ENCODE measurements around the gene DAGLB. TPM values are rescaled to one million over a fixed set of nuclear protein-coding genes. Genes with fewer than 3 reads are reported as not detected.
A peak's percentile ranks its signal among the peaks of the same experiment; 100 is the strongest.

DAGLB gene
- total RNA-seq, 1 experiment from 2014 or later: 22.3 TPM

- Histone ChIP-seq H3K36me3 (ENCODE audit: control insufficient read depth, insufficient read depth, low read length) (peaks cover 11% of the 10 kb centered on the region; the same call in 1 of the 2 replicates), H3K9me3 (ENCODE audit: control insufficient read depth, insufficient read depth, low read depth, low read length) (no peaks in the 10 kb centered on the region; the same call in 1 of the 2 replicates), H3K27ac (ENCODE audit: low read length) (no peak overlapping the region), H3K4me1 (ENCODE audit: control insufficient read depth, insufficient read depth, low read length) (no peaks in the 10 kb centered on the region), H3K4me3 (ENCODE audit: low read depth in 2 of 2, low read length in 2 of 2) (no peak overlapping the region), H3K27me3 (ENCODE audit: control insufficient read depth, insufficient read depth, low read length) (no peaks in the 10 kb centered on the region)
- no peak for ATAC-seq
- TF ChIP-seq, protein P1, sequence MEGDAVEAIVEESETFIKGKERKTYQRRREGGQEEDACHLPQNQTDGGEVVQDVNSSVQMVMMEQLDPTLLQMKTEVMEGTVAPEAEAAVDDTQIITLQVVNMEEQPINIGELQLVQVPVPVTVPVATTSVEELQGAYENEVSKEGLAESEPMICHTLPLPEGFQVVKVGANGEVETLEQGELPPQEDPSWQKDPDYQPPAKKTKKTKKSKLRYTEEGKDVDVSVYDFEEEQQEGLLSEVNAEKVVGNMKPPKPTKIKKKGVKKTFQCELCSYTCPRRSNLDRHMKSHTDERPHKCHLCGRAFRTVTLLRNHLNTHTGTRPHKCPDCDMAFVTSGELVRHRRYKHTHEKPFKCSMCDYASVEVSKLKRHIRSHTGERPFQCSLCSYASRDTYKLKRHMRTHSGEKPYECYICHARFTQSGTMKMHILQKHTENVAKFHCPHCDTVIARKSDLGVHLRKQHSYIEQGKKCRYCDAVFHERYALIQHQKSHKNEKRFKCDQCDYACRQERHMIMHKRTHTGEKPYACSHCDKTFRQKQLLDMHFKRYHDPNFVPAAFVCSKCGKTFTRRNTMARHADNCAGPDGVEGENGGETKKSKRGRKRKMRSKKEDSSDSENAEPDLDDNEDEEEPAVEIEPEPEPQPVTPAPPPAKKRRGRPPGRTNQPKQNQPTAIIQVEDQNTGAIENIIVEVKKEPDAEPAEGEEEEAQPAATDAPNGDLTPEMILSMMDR (IDR thresholded peaks at IDR 0.05): no peak
- TF ChIP-seq TCF7L2 (IDR thresholded peaks at IDR 0.05; ENCODE audit: low read depth, low read length): no peak
- no peak for TF ChIP-seq SIN3A (IDR thresholded peaks at IDR 0.05; ENCODE audit: borderline replicate concordance, insufficient read depth, low read depth, low read length)
- no peak for TF ChIP-seq POLR2AphosphoS5 (IDR thresholded peaks at IDR 0.05; ENCODE audit: low read depth, low read length)
- TF ChIP-seq REST (IDR thresholded peaks at IDR 0.05; ENCODE audit: insufficient read depth in 1 of 2, low read depth in 2 of 2, low read length in 1 of 2): no peak
- in situ Hi-C loops (cut with HindIII; ENCODE audit: low pct_unique_long_range_greater_than_20kb, low sequenced_read_pairs) (no loop called here), intact Hi-C loops (cut with micrococcal nuclease; ENCODE audit: unreplicated experiment) (no loop called here)
- DNase-seq (ENCODE audit: low read depth, low spot score): no peak
- ChIA-PET POLR2A (no interaction called here), CTCF (no interaction called here)
- BruUV-seq (replicated peaks): no TSS peak
Measured at GRCh38 chr7:6425948-6426347, 21.8 kb downstream of the DAGLB start.

DNA sequence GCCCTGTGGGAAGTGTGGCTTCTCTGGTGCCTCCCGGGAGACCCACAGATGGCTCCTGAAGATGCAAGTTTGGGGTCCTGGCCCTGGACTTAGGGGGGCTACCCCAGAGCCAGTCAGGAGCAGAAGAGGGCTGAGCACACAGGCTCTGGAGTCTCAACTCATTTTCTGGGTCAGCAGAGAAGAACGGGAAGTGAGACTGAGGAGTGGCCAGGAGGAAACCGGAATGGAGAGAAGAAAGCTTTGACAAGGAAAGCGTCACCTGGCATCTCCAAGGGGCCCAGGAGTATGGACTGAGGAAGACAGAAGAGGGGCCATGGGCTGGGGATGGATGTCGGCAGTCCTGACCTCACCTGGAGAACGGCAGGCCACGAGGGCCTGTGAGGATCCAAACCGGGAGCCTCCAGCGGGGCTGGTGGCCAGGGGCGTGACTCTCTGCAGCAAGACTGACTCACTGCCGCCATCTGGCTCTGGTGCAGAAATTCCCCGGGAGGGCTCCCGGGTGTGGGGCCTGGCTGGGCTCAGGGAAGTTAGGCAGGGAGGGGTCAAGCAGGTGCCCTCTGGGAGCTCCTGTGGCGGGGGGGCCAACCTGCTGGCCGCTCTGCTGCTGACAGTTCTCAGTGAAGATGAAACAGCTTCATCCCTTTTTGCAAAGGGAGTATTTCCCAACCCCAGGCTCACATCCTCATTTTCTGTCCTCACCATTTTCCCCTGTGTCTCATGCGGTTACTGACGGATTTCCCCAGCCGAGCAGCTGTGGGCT is 23.6 kb downstream of the DAGLB start:
- ATAC-seq: peak; percentile 71
- peaks cover 11% of the 10 kb centered on the region; the same call in 1 of the 2 replicates for H3K36me3 ChIP-seq (ENCODE audit: control insufficient read depth, insufficient read depth, low read length)
- POLR2A ChIA-PET: no interaction called here

More for the DNA sequence above, 23.6 kb downstream of the DAGLB start:
- BruUV-seq (replicated peaks): no TSS peak
- CTCF ChIA-PET: no interaction called here
- Histone ChIP-seq H3K9me3 (ENCODE audit: control insufficient read depth, insufficient read depth, low read depth, low read length) (no peaks in the 10 kb centered on the region; the same call in 1 of the 2 replicates), H3K4me1 (ENCODE audit: control insufficient read depth, insufficient read depth, low read length) (no peaks in the 10 kb centered on the region), H3K4me3 (ENCODE audit: low read depth in 2 of 2, low read length in 2 of 2) (no peak overlapping the region), H3K27me3 (ENCODE audit: control insufficient read depth, insufficient read depth, low read length) (no peaks in the 10 kb centered on the region), H3K27ac (ENCODE audit: low read length) (no peak overlapping the region)
- intact Hi-C loops (cut with micrococcal nuclease; ENCODE audit: unreplicated experiment) (no loop called here), in situ Hi-C loops (cut with HindIII; ENCODE audit: low pct_unique_long_range_greater_than_20kb, low sequenced_read_pairs) (no loop called here)
- no peak for DNase-seq (ENCODE audit: low read depth, low spot score)
- no peak for TF ChIP-seq TCF7L2 (IDR thresholded peaks at IDR 0.05; ENCODE audit: low read depth, low read length)
- TF ChIP-seq POLR2AphosphoS5 (IDR thresholded peaks at IDR 0.05; ENCODE audit: low read depth, low read length): no peak
- TF ChIP-seq, protein P1 (IDR thresholded peaks at IDR 0.05): no peak
- TF ChIP-seq REST (IDR thresholded peaks at IDR 0.05; ENCODE audit: insufficient read depth in 1 of 2, low read depth in 2 of 2, low read length in 1 of 2): no peak
- no peak for TF ChIP-seq SIN3A (IDR thresholded peaks at IDR 0.05; ENCODE audit: borderline replicate concordance, insufficient read depth, low read depth, low read length)

Data from Panc1 (cell line).